HCT116 (cell line): ENCODE data around the gene VWA1. TPM values are rescaled to one million over a fixed set of nuclear protein-coding genes. Genes with fewer than 3 reads are reported as not detected.
"Not testable (repeated sequence)": the region's sequence is repeated elsewhere in the genome, so short reads cannot be mapped to it uniquely, and the experiment has no call there.

ENCODE experiments used
- ATAC-seq: fragments of 200-7000 bp; cut with Tn5 transposase; 2 replicates; pipeline ENCODE4 v1.9.1; 2020; ENCODE audit warnings: mild to moderate bottlenecking, moderate library complexity
- BruUV-seq: library from RNA; stranded (reverse); fragments of 400-500 nt; replicated peaks from 2 replicates; lab custom pipeline; 2021; lab: Mats Ljungman, UMichigan
- CTCF ChIA-PET: fragments of 300-600 bp; sonication (Branson Sonifier 250); formaldehyde crosslinking; loops from one replicate; lab custom pipeline; 2021; ENCODE audit warnings: antibody characterized with exemption; lab: Charles Lee
- POLR2A ChIA-PET: fragments of 300-600, 350-600 bp; sonication (Branson Sonifier 250); formaldehyde crosslinking; loops from one replicate; lab custom pipeline; 2021; ENCODE audit warnings: antibody characterized with exemption; lab: Charles Lee
- RAD21 ChIA-PET, 2 experiments: fragments of 300-600 bp; sonication (Branson Sonifier 250); formaldehyde crosslinking; loops; one replicate each; lab custom pipeline; 2023; ENCODE audit warnings: low total read pairs in 2 of 2; ENCODE audit not compliant: uncharacterized antibody in 2 of 2, unreplicated experiment in 2 of 2, low non-redundant PET in 1 of 2; lab: Charles Lee
- DNase-seq: peaks from one replicate; pipeline ENCODE4 v3.0.0-alpha.2; 2010; ENCODE audit warnings: low read depth, low spot score
- H2AFZ ChIP-seq: fragments of 200-600 bp; shearing (Covaris generic), sonication (generic); 2 replicates; pipeline ENCODE4 v1.6.1; 2017; ENCODE audit warnings: low read depth, mixed run types, mixed read lengths, antibody characterized with exemption, low read length; ENCODE audit not compliant: poor library complexity, severe bottlenecking
- H3K27ac ChIP-seq: 2 replicates; pipeline ENCODE4 v1.5.1; 2012; ENCODE audit warnings: low read depth, low read length
- H3K27me3 ChIP-seq: fragments of 200-600 bp; sonication (generic); 2 replicates; pipeline ENCODE4 v1.6.1; 2016; ENCODE audit warnings: mixed run types, low read length, mixed read lengths; ENCODE audit not compliant: insufficient read depth
- H3K36me3 ChIP-seq, 2 experiments: fragments of 200-500 bp in 1 of 2; fragments of 200-600 bp in 1 of 2; sonication (Bioruptor generic) in 1 of 2; sonication (generic) in 1 of 2; 2 replicates each; pipeline versions ENCODE4 v1.5.1 to v1.6.1; 2014 to 2016; ENCODE audit warnings: low read length in 2 of 2, inconsistent platforms in 1 of 2, mixed read lengths in 1 of 2, mixed run types in 1 of 2; ENCODE audit not compliant: insufficient read depth in 2 of 2, control insufficient read depth in 1 of 2
- H3K4me1 ChIP-seq, 2 experiments: fragments of 200-600 bp in 1 of 2; sonication (generic) in 1 of 2; 2 replicates each; pipeline versions ENCODE4 v1.5.1 to v1.6.1; 2012 to 2017; ENCODE audit warnings: low read length in 2 of 2, inconsistent platforms in 1 of 2, mild to moderate bottlenecking in 1 of 2, mixed read lengths in 1 of 2, mixed run types in 1 of 2, moderate library complexity in 1 of 2; ENCODE audit not compliant: insufficient read depth in 2 of 2, control insufficient read depth in 1 of 2
- H3K4me2 ChIP-seq: fragments of 200-600 bp; sonication (generic); 2 replicates; pipeline ENCODE4 v1.6.1; 2017; ENCODE audit warnings: mixed run types, low read length, mixed read lengths
- H3K4me3 ChIP-seq, 2 experiments: fragments of 200-600 bp in 1 of 2; sonication (generic) in 1 of 2; replicated peaks in 1 of 2; 2 replicates each; pipeline ENCODE4 v1.5.1; 2011 to 2016; ENCODE audit warnings: low read length in 2 of 2, control low read depth in 1 of 2, low read depth in 1 of 2, mild to moderate bottlenecking in 1 of 2, mixed read lengths in 1 of 2, mixed run types in 1 of 2
- H3K79me2 ChIP-seq: fragments of 200-600 bp; sonication (generic); 2 replicates; pipeline ENCODE4 v1.6.1; 2017; ENCODE audit warnings: mild to moderate bottlenecking, mixed run types, low read length, moderate library complexity, mixed read lengths; ENCODE audit not compliant: insufficient read depth
- H3K9ac ChIP-seq: fragments of 200-600 bp; sonication (generic); 2 replicates; pipeline ENCODE4 v1.6.1; 2016; ENCODE audit warnings: low read length, mixed read lengths
- H3K9me2 ChIP-seq: fragments of 200-600 bp; sonication (generic), shearing (Covaris generic); 2 replicates; pipeline ENCODE4 v1.6.1; 2017; ENCODE audit warnings: mixed run types, mild to moderate bottlenecking, moderate library complexity; ENCODE audit not compliant: insufficient read depth
- H3K9me3 ChIP-seq, 2 experiments: fragments of 200-500 bp in 1 of 2; fragments of 200-600 bp in 1 of 2; sonication (Bioruptor generic) in 1 of 2; sonication (generic) in 1 of 2; 2 replicates each; pipeline ENCODE4 v1.6.1; 2014 to 2017; ENCODE audit warnings: low read length in 2 of 2, mixed read lengths in 2 of 2, inconsistent platforms in 1 of 2, low read depth in 1 of 2, mild to moderate bottlenecking in 1 of 2, mixed run types in 1 of 2, moderate library complexity in 1 of 2; ENCODE audit not compliant: control insufficient read depth in 1 of 2, insufficient read depth in 1 of 2
- H4K20me1 ChIP-seq: fragments of 200-600 bp; sonication (generic), shearing (Covaris generic); 2 replicates; pipeline ENCODE4 v1.6.1; 2017; ENCODE audit warnings: mixed run types, mild to moderate bottlenecking, moderate library complexity; ENCODE audit not compliant: insufficient read depth
- CBX3 ChIP-seq: IDR thresholded peaks from 2 replicates; pipeline ENCODE4 v1.6.1; 2012; ENCODE audit warnings: low read depth
- ELF1 ChIP-seq: IDR thresholded peaks from 2 replicates; pipeline ENCODE4 v1.6.1; 2012; ENCODE audit warnings: low read depth, borderline replicate concordance
- EZH2phosphoT487 ChIP-seq: fragments of 200-600 bp; IDR thresholded peaks from 2 replicates; pipeline ENCODE4 v1.6.1; 2018; ENCODE audit warnings: antibody characterized with exemption, borderline replicate concordance
- POLR2A ChIP-seq: IDR thresholded peaks from 2 replicates; pipeline ENCODE4 v1.7.0; 2011; ENCODE audit warnings: borderline replicate concordance; ENCODE audit not compliant: insufficient read depth, insufficient read length; ENCODE audit errors: extremely low read depth
- RAD21 ChIP-seq: IDR thresholded peaks from 2 replicates; pipeline ENCODE4 v1.6.1; 2012; ENCODE audit warnings: low read depth, mild to moderate bottlenecking
- SRF ChIP-seq: IDR thresholded peaks from 2 replicates; pipeline ENCODE4 v1.6.1; 2012; ENCODE audit warnings: low read depth
- TCF7L2 ChIP-seq: IDR thresholded peaks from 2 replicates; pipeline ENCODE4 v1.7.0; 2011; ENCODE audit warnings: borderline replicate concordance, inconsistent platforms; ENCODE audit not compliant: insufficient read depth, insufficient read length; ENCODE audit errors: extremely low read depth
- ZFX ChIP-seq: fragments of 450-650 bp; IDR thresholded peaks from 2 replicates; pipeline ENCODE4 v1.6.1; 2017
- intact Hi-C: fragments of 100-400 bp; cut with micrococcal nuclease; formaldehyde crosslinking; loops from 2 replicates; pipeline ENCODE4 v1.10.0; 2022
- total RNA-seq: library from RNA; stranded (reverse); gene quantifications from one replicate; pipeline ENCODE4 v1.2.1, GENCODE V29; 2021; ENCODE audit not compliant: unreplicated experiment
- TF ChIP-seq, protein P1 (sequence below): IDR thresholded peaks from 2 replicates; pipeline ENCODE4 v1.6.1; 2012; ENCODE audit warnings: low read depth
- TF ChIP-seq, protein P2 (sequence below), 3 experiments: fragments of 200-600 bp in 1 of 3; sonication (generic) in 1 of 3; IDR thresholded peaks in 2 of 3; conservative IDR thresholded peaks in 1 of 3; 2 replicates each; pipeline ENCODE4 v1.5.1; 2012 to 2017; ENCODE audit warnings: low read depth in 2 of 3, low read length in 2 of 3, antibody characterized with exemption in 1 of 3, borderline replicate concordance in 1 of 3, control low read depth in 1 of 3, mild to moderate bottlenecking in 1 of 3, mixed read lengths in 1 of 3, mixed run types in 1 of 3, moderate library complexity in 1 of 3; ENCODE audit not compliant: insufficient read depth in 1 of 3

VWA1 gene
- total RNA-seq, 1 experiment from 2014 or later: 50.6 TPM

DNA sequence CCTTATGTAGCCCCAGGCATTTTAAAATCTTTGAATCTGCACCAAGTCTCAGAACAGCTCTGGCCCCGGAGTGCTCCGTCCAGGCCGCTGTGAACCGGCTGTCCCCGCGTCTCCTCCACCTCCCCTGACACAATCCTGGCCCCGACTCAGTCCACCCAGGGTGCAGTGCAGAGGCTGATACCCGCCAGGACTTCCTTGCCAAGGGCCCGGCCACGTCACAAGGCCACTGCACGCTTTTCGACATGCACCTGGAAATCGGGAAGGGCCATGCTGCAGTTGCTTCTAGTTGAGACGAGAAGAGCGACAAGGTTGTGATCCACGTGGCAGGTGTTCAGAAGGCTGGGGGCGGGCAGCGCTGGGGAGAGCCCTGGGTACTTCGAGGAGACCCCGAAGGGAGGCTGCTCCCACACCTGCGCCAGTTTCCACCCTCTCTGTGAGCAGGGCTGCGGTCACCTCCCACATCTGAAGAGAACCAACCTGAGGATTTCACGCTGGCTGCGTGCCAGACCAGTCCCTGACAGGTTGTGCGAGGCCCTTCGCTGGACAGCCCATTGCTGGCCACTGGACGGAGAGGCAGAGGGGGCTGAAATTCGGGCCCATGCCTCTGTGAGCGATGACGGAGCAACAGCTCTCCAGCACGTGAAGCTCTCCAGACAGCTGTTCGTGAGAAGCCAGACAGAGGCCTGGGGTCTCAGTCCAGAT is 6.7 kb downstream of the VWA1 start:
- CTCF ChIA-PET: interaction anchor here (1.1 to 2.9 kb wide), 5 partner anchors 13 to 69 kb away, joined by 3 to 10 read pairs (median 4); partner anchors contain the start of gene CCNL2
- TF ChIP-seq SRF (no peak), POLR2A (no peak), ZFX (no peak), ELF1 (no peak), EZH2phosphoT487 (no peak), CBX3 (no peak), RAD21 (no peak), TCF7L2 (no peak)
- TF ChIP-seq, protein P1, sequence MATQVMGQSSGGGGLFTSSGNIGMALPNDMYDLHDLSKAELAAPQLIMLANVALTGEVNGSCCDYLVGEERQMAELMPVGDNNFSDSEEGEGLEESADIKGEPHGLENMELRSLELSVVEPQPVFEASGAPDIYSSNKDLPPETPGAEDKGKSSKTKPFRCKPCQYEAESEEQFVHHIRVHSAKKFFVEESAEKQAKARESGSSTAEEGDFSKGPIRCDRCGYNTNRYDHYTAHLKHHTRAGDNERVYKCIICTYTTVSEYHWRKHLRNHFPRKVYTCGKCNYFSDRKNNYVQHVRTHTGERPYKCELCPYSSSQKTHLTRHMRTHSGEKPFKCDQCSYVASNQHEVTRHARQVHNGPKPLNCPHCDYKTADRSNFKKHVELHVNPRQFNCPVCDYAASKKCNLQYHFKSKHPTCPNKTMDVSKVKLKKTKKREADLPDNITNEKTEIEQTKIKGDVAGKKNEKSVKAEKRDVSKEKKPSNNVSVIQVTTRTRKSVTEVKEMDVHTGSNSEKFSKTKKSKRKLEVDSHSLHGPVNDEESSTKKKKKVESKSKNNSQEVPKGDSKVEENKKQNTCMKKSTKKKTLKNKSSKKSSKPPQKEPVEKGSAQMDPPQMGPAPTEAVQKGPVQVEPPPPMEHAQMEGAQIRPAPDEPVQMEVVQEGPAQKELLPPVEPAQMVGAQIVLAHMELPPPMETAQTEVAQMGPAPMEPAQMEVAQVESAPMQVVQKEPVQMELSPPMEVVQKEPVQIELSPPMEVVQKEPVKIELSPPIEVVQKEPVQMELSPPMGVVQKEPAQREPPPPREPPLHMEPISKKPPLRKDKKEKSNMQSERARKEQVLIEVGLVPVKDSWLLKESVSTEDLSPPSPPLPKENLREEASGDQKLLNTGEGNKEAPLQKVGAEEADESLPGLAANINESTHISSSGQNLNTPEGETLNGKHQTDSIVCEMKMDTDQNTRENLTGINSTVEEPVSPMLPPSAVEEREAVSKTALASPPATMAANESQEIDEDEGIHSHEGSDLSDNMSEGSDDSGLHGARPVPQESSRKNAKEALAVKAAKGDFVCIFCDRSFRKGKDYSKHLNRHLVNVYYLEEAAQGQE: no peak
- TF ChIP-seq, protein P2, sequence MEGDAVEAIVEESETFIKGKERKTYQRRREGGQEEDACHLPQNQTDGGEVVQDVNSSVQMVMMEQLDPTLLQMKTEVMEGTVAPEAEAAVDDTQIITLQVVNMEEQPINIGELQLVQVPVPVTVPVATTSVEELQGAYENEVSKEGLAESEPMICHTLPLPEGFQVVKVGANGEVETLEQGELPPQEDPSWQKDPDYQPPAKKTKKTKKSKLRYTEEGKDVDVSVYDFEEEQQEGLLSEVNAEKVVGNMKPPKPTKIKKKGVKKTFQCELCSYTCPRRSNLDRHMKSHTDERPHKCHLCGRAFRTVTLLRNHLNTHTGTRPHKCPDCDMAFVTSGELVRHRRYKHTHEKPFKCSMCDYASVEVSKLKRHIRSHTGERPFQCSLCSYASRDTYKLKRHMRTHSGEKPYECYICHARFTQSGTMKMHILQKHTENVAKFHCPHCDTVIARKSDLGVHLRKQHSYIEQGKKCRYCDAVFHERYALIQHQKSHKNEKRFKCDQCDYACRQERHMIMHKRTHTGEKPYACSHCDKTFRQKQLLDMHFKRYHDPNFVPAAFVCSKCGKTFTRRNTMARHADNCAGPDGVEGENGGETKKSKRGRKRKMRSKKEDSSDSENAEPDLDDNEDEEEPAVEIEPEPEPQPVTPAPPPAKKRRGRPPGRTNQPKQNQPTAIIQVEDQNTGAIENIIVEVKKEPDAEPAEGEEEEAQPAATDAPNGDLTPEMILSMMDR (IDR thresholded peaks at IDR 0.05 in 2 of 3, conservative IDR thresholded peaks at IDR 0.05 in 1 of 3; ENCODE audit: borderline replicate concordance in 1 of 3, insufficient read depth in 1 of 3, low read depth in 2 of 3, low read length in 2 of 3): no peak
- ATAC-seq (no peak), DNase-seq (no peak)
- peaks cover 14 to 17% of the 10 kb centered on the region in 2 experiments for H3K4me1 ChIP-seq
- H3K27ac ChIP-seq: no peak overlapping the region; the same call in 1 of the 2 replicates
- no peaks in the 10 kb centered on the region for H3K9me3 ChIP-seq
- no peak overlapping the region for H3K9ac ChIP-seq
- intact Hi-C loops: no loop called here
- no peaks in the 10 kb centered on the region for H3K9me2 ChIP-seq
- no TSS peak for BruUV-seq
- RAD21 ChIA-PET: no interaction called here
- POLR2A ChIA-PET: no interaction called here
- no peaks in the 10 kb centered on the region for H4K20me1 ChIP-seq
- no peaks in the 10 kb centered on the region for H3K36me3 ChIP-seq
- H3K4me3 ChIP-seq: no peak overlapping the region
- H3K27me3 ChIP-seq: no peaks in the 10 kb centered on the region
- H3K79me2 ChIP-seq: peaks cover 10% of the 10 kb centered on the region; the same call in 1 of the 2 replicates
- no peak overlapping the region for H3K4me2 ChIP-seq
- H2AFZ ChIP-seq: no peak overlapping the region

DNA sequence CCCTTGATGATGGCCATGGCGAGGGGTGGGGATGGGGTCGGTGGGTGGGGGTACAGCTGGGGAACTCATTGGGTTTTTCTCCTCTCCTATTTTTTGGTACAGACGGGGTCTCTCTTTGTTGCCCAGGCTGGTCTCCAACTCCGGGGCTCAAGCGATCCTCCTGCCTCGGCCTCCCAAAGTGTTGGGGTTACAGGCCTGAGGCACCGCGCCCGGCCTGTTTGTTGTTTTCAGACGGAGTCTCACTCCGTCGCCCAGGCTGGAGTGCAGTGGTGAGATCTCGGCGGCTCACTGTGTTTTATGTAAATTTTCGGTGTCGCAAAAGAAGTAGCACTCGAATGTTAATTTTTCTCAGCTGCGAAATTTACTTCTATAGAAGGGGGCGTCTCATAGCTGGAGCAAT is 11.1 kb downstream of the VWA1 start:
- ATAC-seq, H3K27ac ChIP-seq, intact Hi-C loops, RAD21 ChIA-PET, H3K4me1 ChIP-seq, CTCF ChIA-PET, H2AFZ ChIP-seq, DNase-seq, H3K36me3 ChIP-seq, BruUV-seq, H3K4me3 ChIP-seq, H3K79me2 ChIP-seq, H3K9me2 ChIP-seq, H4K20me1 ChIP-seq, POLR2A ChIA-PET, H3K9me3 ChIP-seq, H3K9ac ChIP-seq, H3K27me3 ChIP-seq, H3K4me2 ChIP-seq: not testable (repeated sequence)
